HepG2 (cell line): ENCODE measurements around the gene YIPF2. TPM values are rescaled to one million over a fixed set of nuclear protein-coding genes. Genes with fewer than 3 reads are reported as not detected.
A peak's percentile ranks its signal among the peaks of the same experiment; 100 is the strongest.

ENCODE experiments used
- ARID5B ChIP-seq: IDR thresholded peaks from 2 replicates; pipeline ENCODE4 v1.4.0; 2020; ENCODE audit warnings: mild to moderate bottlenecking, missing genetic modification reagents
- ATF1 ChIP-seq: IDR thresholded peaks from 2 replicates; pipeline ENCODE4 v1.6.1; 2016; ENCODE audit warnings: mild to moderate bottlenecking, control low read depth
- CHD2 ChIP-seq: IDR thresholded peaks from 2 replicates; pipeline ENCODE4 v1.6.1; 2011; ENCODE audit warnings: low read depth, low read length, improper control_type of control experiment
- DNMT1 ChIP-seq: sonication (generic); formaldehyde crosslinking; IDR thresholded peaks from 2 replicates; pipeline ENCODE4 v1.5.1; 2020; ENCODE audit warnings: mild to moderate bottlenecking, missing genetic modification reagents
- EED ChIP-seq: sonication (generic); formaldehyde crosslinking; IDR thresholded peaks from 2 replicates; pipeline ENCODE4 v1.5.0; 2020; ENCODE audit warnings: mild to moderate bottlenecking, missing genetic modification reagents
- FIP1L1 ChIP-seq: fragments of 200-400 bp; formaldehyde crosslinking; IDR thresholded peaks from 2 replicates; pipeline ENCODE4 v1.6.1; 2018; ENCODE audit warnings: low read depth, mild to moderate bottlenecking, low read length, moderate library complexity, borderline replicate concordance; ENCODE audit not compliant: insufficient read depth
- GRHL1 ChIP-seq: sonication (generic); formaldehyde crosslinking; conservative IDR thresholded peaks from 2 replicates; pipeline ENCODE4 v1.8.0; 2022; ENCODE audit warnings: missing genetic modification reagents
- HNRNPLL ChIP-seq: fragments of 200-400 bp; formaldehyde crosslinking; IDR thresholded peaks from 2 replicates; pipeline ENCODE4 v1.6.1; 2017; ENCODE audit warnings: mild to moderate bottlenecking, low read depth, low read length; ENCODE audit not compliant: poor library complexity, severe bottlenecking
- MAF1 ChIP-seq: sonication (generic); formaldehyde crosslinking; IDR thresholded peaks from 2 replicates; pipeline ENCODE4 v1.5.0; 2020; ENCODE audit warnings: missing genetic modification reagents, borderline replicate concordance
- MIER3 ChIP-seq: IDR thresholded peaks from 2 replicates; pipeline ENCODE4 v1.6.1; 2016; ENCODE audit warnings: missing compliant biosample characterization, borderline replicate concordance
- MTF1 ChIP-seq: sonication (generic); formaldehyde crosslinking; IDR thresholded peaks from 2 replicates; pipeline ENCODE4 v1.5.0; 2020; ENCODE audit warnings: missing genetic modification reagents
- NFYB ChIP-seq: sonication (generic); formaldehyde crosslinking; IDR thresholded peaks from 2 replicates; pipeline ENCODE4 v1.4.0; 2020; ENCODE audit warnings: missing genetic modification reagents
- SIN3B ChIP-seq: fragments of 150-350 bp; IDR thresholded peaks from 2 replicates; pipeline ENCODE4 v1.6.1; 2014; ENCODE audit warnings: low read length
- SMC3 ChIP-seq: IDR thresholded peaks from 2 replicates; pipeline ENCODE4 v1.6.1; 2011; ENCODE audit warnings: low read length, improper control_type of control experiment
- SRF ChIP-seq: IDR thresholded peaks from 2 replicates; pipeline ENCODE4 v1.6.1; 2011; ENCODE audit warnings: mild to moderate bottlenecking, low read depth, low read length, moderate library complexity
- THYN1 ChIP-seq: sonication (generic); formaldehyde crosslinking; IDR thresholded peaks from 2 replicates; pipeline ENCODE4 v1.8.1; 2023; ENCODE audit warnings: low read depth, mild to moderate bottlenecking, moderate library complexity, missing genetic modification reagents, borderline replicate concordance
- ZNF17 ChIP-seq: sonication (generic); formaldehyde crosslinking; IDR thresholded peaks from 2 replicates; pipeline ENCODE4 v1.5.0; 2020; ENCODE audit warnings: mild to moderate bottlenecking, missing genetic modification reagents
- ZNF33B ChIP-seq: sonication (generic); formaldehyde crosslinking; IDR thresholded peaks from 2 replicates; pipeline ENCODE4 v1.5.1; 2020; ENCODE audit warnings: mild to moderate bottlenecking, missing genetic modification reagents
- ZNF431 ChIP-seq: sonication (generic); formaldehyde crosslinking; IDR thresholded peaks from 2 replicates; pipeline ENCODE4 v1.9.0; 2022; ENCODE audit warnings: missing genetic modification reagents, low read depth, mild to moderate bottlenecking, borderline replicate concordance
- ZNF710 ChIP-seq: sonication (generic); formaldehyde crosslinking; IDR thresholded peaks from 2 replicates; pipeline ENCODE4 v1.5.0; 2020; ENCODE audit warnings: mild to moderate bottlenecking, missing genetic modification reagents, borderline replicate concordance
- ZNF740 ChIP-seq: sonication (generic); formaldehyde crosslinking; IDR thresholded peaks from 2 replicates; pipeline ENCODE4 v1.4.0; 2020; ENCODE audit warnings: missing genetic modification reagents
- ZNF775 ChIP-seq: sonication (generic); formaldehyde crosslinking; IDR thresholded peaks from 2 replicates; pipeline ENCODE4 v1.4.0; 2020; ENCODE audit warnings: missing genetic modification reagents, mild to moderate bottlenecking, moderate library complexity, borderline replicate concordance
- ZNF792 ChIP-seq: IDR thresholded peaks from 2 replicates; pipeline ENCODE4 v1.6.1; 2016
- polyA plus RNA-seq, 8 experiments: library from polyadenylated mRNA; depleted of rRNA in 3 of 8; stranded (reverse) in 7 of 8; unstranded in 1 of 8; fragments of >200 nt; fragmentation: Illumina TruSeq in 4 of 8; extraction: Trizol in 4 of 8; gene quantifications; 2 replicates each; pipeline versions ENCODE4 v1.2.1 to v1.2.3, GENCODE V29; 2011 to 2016; ENCODE audit warnings: low read depth in 4 of 8, missing spikeins in 1 of 8, mixed read lengths in 1 of 8; ENCODE audit not compliant: insufficient read depth in 1 of 8
- total RNA-seq, 5 experiments: library from RNA; depleted of rRNA; stranded (reverse); fragments of >200 nt; fragmentation: Illumina TruSeq; extraction: Trizol; gene quantifications; 2 replicates each; pipeline ENCODE4 v1.2.3, GENCODE V29; 2016; ENCODE audit warnings: low read depth in 1 of 5

The YIPF2 gene
- total and polyA plus RNA-seq, 2 of the 13 experiments (the other 11 are each of a cell fraction or from before 2014, with no cell fraction given): 37.3 to 53.2 TPM

- no peak; the same call in 1 of the 2 replicates for TF ChIP-seq ZNF431 (CRISPR knock-in tag)
- no peak for TF ChIP-seq DNMT1 (CRISPR knock-in tag)
- TF ChIP-seq ZNF710 (CRISPR knock-in tag): no peak
- 0 out of 2 replicates have a peak, but pooled peaks have one; percentile 13 for TF ChIP-seq NFYB (CRISPR knock-in tag)
- no peak for TF ChIP-seq SIN3B
- TF ChIP-seq ZNF775 (CRISPR knock-in tag): 0 out of 2 replicates have a peak, but pooled peaks have one; percentile 26
- TF ChIP-seq ZNF792: peak; percentile 86; the same call in 1 of the 2 replicates
- TF ChIP-seq HNRNPLL: peak; percentile 74
- TF ChIP-seq ZNF17: no peak
- no peak for TF ChIP-seq GRHL1 (CRISPR knock-in tag)
- TF ChIP-seq ATF1: no peak
- TF ChIP-seq THYN1 (CRISPR knock-in tag): no peak
- TF ChIP-seq MAF1 (CRISPR knock-in tag): peak; percentile 36; the same call in 1 of the 2 replicates
- no peak for TF ChIP-seq SRF
- TF ChIP-seq FIP1L1: no peak
- TF ChIP-seq MTF1 (CRISPR knock-in tag): no peak
- no peak for TF ChIP-seq CHD2
- TF ChIP-seq ZNF33B: peak; percentile 82
- TF ChIP-seq EED (CRISPR knock-in tag): peak; percentile 80; the same call in 1 of the 2 replicates
- peak; percentile 37 for TF ChIP-seq ARID5B
- TF ChIP-seq SMC3: no peak
- TF ChIP-seq MIER3 (CRISPR knock-in tag): no peak; the same call in 1 of the 2 replicates
- TF ChIP-seq ZNF740 (CRISPR knock-in tag): peak; percentile 60; the same call in 1 of the 2 replicates
Measured at GRCh38 chr19:10960314-10961072, 32.1 kb upstream of the YIPF2 start, which contains the start of gene SMARCA4 (continued).
